GM12891 (cell line): ENCODE results near the gene EIF3D.

Experiments used
- PAX5 ChIP-seq: IDR thresholded peaks from 2 replicates; pipeline ENCODE4 v1.6.1; 2011; ENCODE audit warnings: low read length, moderate library complexity, mild to moderate bottlenecking; ENCODE audit not compliant: insufficient read depth, severe bottlenecking
- POLR2A ChIP-seq: IDR thresholded peaks from 2 replicates; pipeline ENCODE4 v1.6.1; 2011; ENCODE audit warnings: low read depth, low read length, control low read depth
- POLR2AphosphoS5 ChIP-seq: IDR thresholded peaks from 2 replicates; pipeline ENCODE4 v1.6.1; 2011; ENCODE audit warnings: low read depth, low read length, control low read depth
- TAF1 ChIP-seq: IDR thresholded peaks from 2 replicates; pipeline ENCODE4 v1.6.1; 2011; ENCODE audit warnings: low read depth, low read length, control low read depth

DNA sequence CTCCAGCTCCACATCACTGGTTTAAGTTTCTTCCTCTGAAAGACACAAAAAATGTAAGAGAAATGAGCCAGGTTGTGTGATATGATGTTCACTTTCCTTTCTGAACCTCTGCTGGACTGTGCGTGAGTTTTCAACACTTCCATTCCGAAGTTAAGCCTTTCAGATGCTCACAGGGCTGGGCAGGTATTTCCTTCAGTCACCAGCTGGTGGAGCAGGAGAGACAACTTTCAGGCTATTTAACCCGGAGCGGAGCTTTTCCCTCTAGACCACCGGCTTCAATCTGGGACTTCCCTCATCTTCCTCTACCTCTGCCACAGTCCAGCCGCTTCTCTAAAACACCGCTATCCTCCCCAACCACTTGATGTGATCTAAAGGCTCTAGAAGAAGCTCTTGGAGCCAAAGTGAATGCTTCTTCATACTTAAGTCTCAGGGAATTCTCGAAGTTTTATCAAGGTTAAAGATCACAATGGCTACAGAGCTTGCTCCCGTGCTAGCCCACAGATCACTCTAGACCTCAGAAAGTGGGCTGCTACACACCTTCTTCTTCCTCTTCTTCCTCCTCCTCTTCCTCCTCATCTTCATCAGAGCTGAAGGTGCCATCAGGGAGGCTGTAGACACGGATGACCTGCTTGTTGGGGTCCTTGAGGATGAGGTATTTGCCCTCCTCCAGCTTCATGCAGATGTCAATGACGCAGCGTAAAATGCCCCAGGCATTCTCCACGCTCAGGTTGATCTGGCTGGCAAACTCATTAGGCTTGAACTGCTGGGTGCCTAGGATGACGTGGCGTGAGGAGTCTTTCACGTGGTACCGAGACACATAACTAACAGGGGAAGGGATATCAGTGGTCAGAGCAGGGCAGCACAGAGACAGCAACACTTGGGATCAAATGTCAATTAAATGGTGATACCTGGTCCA, 17.7 kb downstream of the EIF3D start:
- TF ChIP-seq POLR2AphosphoS5 (peak; percentile 28; the same call in 1 of the 2 replicates), POLR2A (no peak), TAF1 (no peak), PAX5 (no peak)
